WTC11 (cell line): ENCODE data around the gene GRIA4.

Source experiments
- CREB1 ChIP-seq: sonication (generic); formaldehyde crosslinking; IDR thresholded peaks from 2 replicates; pipeline ENCODE4 v1.8.0; 2023; ENCODE audit warnings: mild to moderate bottlenecking, missing genetic modification reagents
- FOXJ3 ChIP-seq: sonication (generic); formaldehyde crosslinking; IDR thresholded peaks from 2 replicates; pipeline ENCODE4 v1.9.0; 2021; ENCODE audit warnings: missing genetic modification reagents, mild to moderate bottlenecking, borderline replicate concordance
- GRHL2 ChIP-seq: fragments of 250-450 bp; sonication (Bioruptor Pico); IDR thresholded peaks from 2 replicates; pipeline ENCODE4 v1.8.0; 2022; ENCODE audit warnings: mild to moderate bottlenecking, moderate library complexity; ENCODE audit not compliant: insufficient replicate concordance, severe bottlenecking
- JUN ChIP-seq: sonication (generic); formaldehyde crosslinking; IDR thresholded peaks from 2 replicates; pipeline ENCODE4 v1.8.0; 2023; ENCODE audit warnings: mild to moderate bottlenecking, missing genetic modification reagents
- TEAD4 ChIP-seq: sonication (generic); formaldehyde crosslinking; IDR thresholded peaks from 2 replicates; pipeline ENCODE4 v1.8.0; 2022; ENCODE audit warnings: mild to moderate bottlenecking, missing genetic modification reagents
- TP53 ChIP-seq: sonication (generic); formaldehyde crosslinking; IDR thresholded peaks from 2 replicates; pipeline ENCODE4 v1.8.1; 2023; ENCODE audit warnings: mild to moderate bottlenecking, missing genetic modification reagents
- ZNF138 ChIP-seq: sonication (generic); formaldehyde crosslinking; conservative IDR thresholded peaks from 2 replicates; pipeline ENCODE4 v1.8.1; 2022; ENCODE audit warnings: mild to moderate bottlenecking, moderate library complexity, missing genetic modification reagents
- ZNF232 ChIP-seq: sonication (generic); formaldehyde crosslinking; IDR thresholded peaks from 2 replicates; pipeline ENCODE4 v1.8.0; 2022; ENCODE audit warnings: mild to moderate bottlenecking, missing genetic modification reagents
- ZNF416 ChIP-seq: fragments of 250-450 bp; sonication (Bioruptor Pico); IDR thresholded peaks from 2 replicates; pipeline ENCODE4 v1.9.0; 2021; ENCODE audit warnings: mild to moderate bottlenecking, inconsistent platforms
- ZNF671 ChIP-seq: fragments of 250-450 bp; sonication (Bioruptor Pico); IDR thresholded peaks from 2 replicates; pipeline ENCODE4 v1.8.0; 2021; ENCODE audit warnings: mild to moderate bottlenecking
- TF ChIP-seq, protein P1 (sequence below): fragments of 200-600 bp; IDR thresholded peaks from 2 replicates; pipeline ENCODE4 v1.8.0; 2022; ENCODE audit warnings: antibody characterized with exemption
- TF ChIP-seq, protein P2 (sequence below): sonication (generic); formaldehyde crosslinking; IDR thresholded peaks from 2 replicates; pipeline ENCODE4 v1.8.0; 2022; ENCODE audit warnings: mild to moderate bottlenecking, missing genetic modification reagents
- TF ChIP-seq, protein P3 (sequence below): sonication (generic); formaldehyde crosslinking; IDR thresholded peaks from 2 replicates; pipeline ENCODE4 v1.8.1; 2023; ENCODE audit warnings: mild to moderate bottlenecking, missing genetic modification reagents, borderline replicate concordance
- TF ChIP-seq, protein P4 (sequence below): sonication (generic); formaldehyde crosslinking; IDR thresholded peaks from 2 replicates; pipeline ENCODE4 v1.8.0; 2022; ENCODE audit warnings: mild to moderate bottlenecking, missing genetic modification reagents

DNA sequence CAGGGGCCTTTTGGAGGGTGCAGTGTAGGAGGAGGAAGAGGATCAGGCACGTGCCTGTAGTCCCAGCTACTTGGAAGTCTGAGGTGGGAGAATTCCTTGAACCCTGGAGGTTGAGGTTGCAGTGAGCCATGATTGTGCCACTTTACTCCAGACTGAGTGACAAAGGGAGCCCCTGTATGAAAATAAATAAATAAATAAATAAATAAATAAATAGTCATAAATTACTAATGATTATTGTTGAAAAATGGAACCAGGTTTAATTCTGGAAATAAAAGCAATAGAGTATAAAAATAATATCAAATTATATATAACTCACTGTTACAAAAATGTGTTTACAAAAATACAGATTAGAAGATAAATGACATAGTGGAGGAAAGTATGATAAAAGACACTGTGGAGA, 37.9 kb downstream of the GRIA4 start:
- TF ChIP-seq TEAD4 (CRISPR knock-in tag): no peak
- TF ChIP-seq FOXJ3 (CRISPR knock-in tag): no peak
- no peak for TF ChIP-seq ZNF138 (CRISPR knock-in tag)
- TF ChIP-seq, protein P1, sequence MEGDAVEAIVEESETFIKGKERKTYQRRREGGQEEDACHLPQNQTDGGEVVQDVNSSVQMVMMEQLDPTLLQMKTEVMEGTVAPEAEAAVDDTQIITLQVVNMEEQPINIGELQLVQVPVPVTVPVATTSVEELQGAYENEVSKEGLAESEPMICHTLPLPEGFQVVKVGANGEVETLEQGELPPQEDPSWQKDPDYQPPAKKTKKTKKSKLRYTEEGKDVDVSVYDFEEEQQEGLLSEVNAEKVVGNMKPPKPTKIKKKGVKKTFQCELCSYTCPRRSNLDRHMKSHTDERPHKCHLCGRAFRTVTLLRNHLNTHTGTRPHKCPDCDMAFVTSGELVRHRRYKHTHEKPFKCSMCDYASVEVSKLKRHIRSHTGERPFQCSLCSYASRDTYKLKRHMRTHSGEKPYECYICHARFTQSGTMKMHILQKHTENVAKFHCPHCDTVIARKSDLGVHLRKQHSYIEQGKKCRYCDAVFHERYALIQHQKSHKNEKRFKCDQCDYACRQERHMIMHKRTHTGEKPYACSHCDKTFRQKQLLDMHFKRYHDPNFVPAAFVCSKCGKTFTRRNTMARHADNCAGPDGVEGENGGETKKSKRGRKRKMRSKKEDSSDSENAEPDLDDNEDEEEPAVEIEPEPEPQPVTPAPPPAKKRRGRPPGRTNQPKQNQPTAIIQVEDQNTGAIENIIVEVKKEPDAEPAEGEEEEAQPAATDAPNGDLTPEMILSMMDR: no peak
- TF ChIP-seq JUN (CRISPR knock-in tag): no peak
- TF ChIP-seq ZNF671 (CRISPR knock-in tag): no peak
- TF ChIP-seq CREB1 (CRISPR knock-in tag): no peak
- TF ChIP-seq, protein P2, sequence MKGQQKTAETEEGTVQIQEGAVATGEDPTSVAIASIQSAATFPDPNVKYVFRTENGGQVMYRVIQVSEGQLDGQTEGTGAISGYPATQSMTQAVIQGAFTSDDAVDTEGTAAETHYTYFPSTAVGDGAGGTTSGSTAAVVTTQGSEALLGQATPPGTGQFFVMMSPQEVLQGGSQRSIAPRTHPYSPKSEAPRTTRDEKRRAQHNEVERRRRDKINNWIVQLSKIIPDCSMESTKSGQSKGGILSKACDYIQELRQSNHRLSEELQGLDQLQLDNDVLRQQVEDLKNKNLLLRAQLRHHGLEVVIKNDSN (CRISPR knock-in tag): no peak
- no peak for TF ChIP-seq ZNF232
- no peak for TF ChIP-seq TP53 (CRISPR knock-in tag)
- no peak for TF ChIP-seq ZNF416
- TF ChIP-seq, protein P3, sequence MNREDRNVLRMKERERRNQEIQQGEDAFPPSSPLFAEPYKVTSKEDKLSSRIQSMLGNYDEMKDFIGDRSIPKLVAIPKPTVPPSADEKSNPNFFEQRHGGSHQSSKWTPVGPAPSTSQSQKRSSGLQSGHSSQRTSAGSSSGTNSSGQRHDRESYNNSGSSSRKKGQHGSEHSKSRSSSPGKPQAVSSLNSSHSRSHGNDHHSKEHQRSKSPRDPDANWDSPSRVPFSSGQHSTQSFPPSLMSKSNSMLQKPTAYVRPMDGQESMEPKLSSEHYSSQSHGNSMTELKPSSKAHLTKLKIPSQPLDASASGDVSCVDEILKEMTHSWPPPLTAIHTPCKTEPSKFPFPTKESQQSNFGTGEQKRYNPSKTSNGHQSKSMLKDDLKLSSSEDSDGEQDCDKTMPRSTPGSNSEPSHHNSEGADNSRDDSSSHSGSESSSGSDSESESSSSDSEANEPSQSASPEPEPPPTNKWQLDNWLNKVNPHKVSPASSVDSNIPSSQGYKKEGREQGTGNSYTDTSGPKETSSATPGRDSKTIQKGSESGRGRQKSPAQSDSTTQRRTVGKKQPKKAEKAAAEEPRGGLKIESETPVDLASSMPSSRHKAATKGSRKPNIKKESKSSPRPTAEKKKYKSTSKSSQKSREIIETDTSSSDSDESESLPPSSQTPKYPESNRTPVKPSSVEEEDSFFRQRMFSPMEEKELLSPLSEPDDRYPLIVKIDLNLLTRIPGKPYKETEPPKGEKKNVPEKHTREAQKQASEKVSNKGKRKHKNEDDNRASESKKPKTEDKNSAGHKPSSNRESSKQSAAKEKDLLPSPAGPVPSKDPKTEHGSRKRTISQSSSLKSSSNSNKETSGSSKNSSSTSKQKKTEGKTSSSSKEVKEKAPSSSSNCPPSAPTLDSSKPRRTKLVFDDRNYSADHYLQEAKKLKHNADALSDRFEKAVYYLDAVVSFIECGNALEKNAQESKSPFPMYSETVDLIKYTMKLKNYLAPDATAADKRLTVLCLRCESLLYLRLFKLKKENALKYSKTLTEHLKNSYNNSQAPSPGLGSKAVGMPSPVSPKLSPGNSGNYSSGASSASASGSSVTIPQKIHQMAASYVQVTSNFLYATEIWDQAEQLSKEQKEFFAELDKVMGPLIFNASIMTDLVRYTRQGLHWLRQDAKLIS (CRISPR knock-in tag): no peak
- TF ChIP-seq GRHL2 (CRISPR knock-in tag): no peak
- TF ChIP-seq, protein P4, sequence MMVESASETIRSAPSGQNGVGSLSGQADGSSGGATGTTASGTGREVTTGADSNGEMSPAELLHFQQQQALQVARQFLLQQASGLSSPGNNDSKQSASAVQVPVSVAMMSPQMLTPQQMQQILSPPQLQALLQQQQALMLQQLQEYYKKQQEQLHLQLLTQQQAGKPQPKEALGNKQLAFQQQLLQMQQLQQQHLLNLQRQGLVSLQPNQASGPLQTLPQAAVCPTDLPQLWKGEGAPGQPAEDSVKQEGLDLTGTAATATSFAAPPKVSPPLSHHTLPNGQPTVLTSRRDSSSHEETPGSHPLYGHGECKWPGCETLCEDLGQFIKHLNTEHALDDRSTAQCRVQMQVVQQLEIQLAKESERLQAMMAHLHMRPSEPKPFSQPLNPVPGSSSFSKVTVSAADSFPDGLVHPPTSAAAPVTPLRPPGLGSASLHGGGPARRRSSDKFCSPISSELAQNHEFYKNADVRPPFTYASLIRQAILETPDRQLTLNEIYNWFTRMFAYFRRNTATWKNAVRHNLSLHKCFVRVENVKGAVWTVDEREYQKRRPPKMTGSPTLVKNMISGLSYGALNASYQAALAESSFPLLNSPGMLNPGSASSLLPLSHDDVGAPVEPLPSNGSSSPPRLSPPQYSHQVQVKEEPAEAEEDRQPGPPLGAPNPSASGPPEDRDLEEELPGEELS (CRISPR knock-in tag): no peak
